22Rv1 (cell line): Measurements from ENCODE around the gene NDUFS1.
"Not testable (repeated sequence)": the region's sequence is repeated elsewhere in the genome, so short reads cannot be mapped to it uniquely, and the experiment has no call there.

ENCODE experiments used
- H3K27ac ChIP-seq: fragments of 450-650 bp; 2 replicates; pipeline ENCODE4 v1.5.1; 2017
- CTCF ChIP-seq: fragments of 450-650 bp; IDR thresholded peaks from 2 replicates; pipeline ENCODE4 v1.5.1; 2017; ENCODE audit warnings: mild to moderate bottlenecking
- ZFX ChIP-seq: fragments of 450-650 bp; IDR thresholded peaks from 2 replicates; pipeline ENCODE4 v1.6.1; 2017; ENCODE audit warnings: antibody characterized with exemption, borderline replicate concordance

Gene NDUFS1

GRCh38 chr2:206145665-206146064, 13.6 kb downstream of the NDUFS1 start:
- no peak overlapping the region for H3K27ac ChIP-seq
- TF ChIP-seq CTCF (no peak), ZFX (no peak)

DNA sequence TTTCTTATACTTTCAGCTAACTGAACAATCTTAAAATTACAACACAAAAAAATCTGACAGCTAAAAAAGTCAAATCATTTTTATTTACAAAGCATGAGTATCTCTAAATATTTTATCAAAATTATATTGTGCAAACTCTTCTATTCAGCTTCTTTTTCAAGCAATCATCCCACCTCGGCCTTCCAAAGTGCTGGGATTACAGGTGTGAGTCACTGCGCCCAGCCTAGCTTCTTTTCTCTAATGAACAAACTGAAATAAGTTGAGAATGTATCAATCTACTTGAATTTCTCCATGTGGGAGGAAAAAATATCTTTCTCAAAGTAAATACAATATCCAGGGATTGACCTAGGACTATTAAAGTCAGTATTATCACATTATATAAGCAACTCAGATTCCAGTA, 14.9 kb downstream of the NDUFS1 start:
- no peak overlapping the region for H3K27ac ChIP-seq
- TF ChIP-seq ZFX (no peak), CTCF (no peak)

- TF ChIP-seq ZFX: no peak
- H3K27ac ChIP-seq: no peak overlapping the region
Observed at GRCh38 chr2:206143451-206143850, 15.8 kb downstream of the NDUFS1 start.

- H3K27ac ChIP-seq: no peak overlapping the region
- TF ChIP-seq ZFX (no peak), CTCF (no peak)
Observed at GRCh38 chr2:206127656-206128055, 31.6 kb downstream of the NDUFS1 start.

DNA sequence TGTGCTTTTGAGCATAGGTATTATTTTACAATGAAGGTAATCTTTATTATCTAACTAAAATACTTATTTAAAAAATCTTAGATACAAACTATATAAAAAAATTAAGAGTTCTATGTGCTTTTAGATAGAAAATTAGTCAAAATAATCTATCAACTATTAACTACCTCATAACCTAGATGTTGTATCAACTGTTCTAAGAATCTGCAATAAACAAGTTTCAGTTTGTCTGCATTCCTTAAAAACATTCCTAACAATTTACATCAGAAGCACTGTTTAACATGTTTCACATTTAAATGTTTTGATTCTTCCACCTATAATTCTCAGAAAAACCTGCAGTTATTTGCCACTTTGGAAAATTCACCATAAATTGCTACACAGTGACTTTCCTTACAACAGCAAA, 33.3 kb downstream of the NDUFS1 start:
- TF ChIP-seq CTCF: no peak
- no peak for TF ChIP-seq ZFX
- no peak overlapping the region for H3K27ac ChIP-seq

DNA sequence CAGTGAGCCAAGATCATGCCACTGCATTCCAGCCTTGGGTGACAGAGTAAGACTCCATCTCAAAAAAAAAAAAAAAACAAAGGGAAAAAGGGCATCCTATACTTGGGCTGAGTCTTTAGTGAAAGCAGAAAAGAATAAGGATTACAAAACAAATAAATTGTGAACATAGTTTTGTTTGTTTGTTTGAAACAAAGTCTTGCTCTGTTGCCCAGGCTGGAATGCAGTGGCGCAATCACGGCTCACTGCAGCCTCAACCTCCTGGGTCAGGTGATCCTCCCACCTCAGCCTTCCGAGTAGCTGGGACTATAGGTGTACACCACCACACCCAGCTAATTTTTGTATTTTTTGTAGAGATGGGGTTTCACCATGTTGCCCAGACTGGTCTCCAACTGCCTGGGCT, 36.7 kb downstream of the NDUFS1 start:
- not testable (repeated sequence) for H3K27ac ChIP-seq

DNA sequence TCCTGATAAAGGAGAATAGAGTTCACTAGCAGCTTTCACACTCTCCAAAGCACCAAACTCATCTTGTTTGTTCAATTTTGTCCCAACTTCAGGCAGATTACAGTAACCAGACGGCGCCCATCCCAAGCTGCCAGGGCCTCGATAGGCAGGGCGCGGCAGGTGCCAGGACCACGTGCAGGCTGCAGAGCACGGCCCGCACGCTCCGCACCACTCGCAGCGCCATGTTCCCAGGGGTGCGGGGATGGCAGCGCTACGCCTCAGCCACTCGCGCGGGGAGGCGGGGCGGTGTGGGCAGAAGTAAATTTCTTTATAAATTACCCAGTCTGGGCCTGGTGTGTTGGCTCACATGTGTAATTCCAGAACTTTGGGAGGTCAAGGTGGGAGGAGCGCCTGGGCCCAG, 43.0 kb downstream of the NDUFS1 start:
- TF ChIP-seq ZFX (no peak), CTCF (no peak)
- no peak overlapping the region for H3K27ac ChIP-seq

DNA sequence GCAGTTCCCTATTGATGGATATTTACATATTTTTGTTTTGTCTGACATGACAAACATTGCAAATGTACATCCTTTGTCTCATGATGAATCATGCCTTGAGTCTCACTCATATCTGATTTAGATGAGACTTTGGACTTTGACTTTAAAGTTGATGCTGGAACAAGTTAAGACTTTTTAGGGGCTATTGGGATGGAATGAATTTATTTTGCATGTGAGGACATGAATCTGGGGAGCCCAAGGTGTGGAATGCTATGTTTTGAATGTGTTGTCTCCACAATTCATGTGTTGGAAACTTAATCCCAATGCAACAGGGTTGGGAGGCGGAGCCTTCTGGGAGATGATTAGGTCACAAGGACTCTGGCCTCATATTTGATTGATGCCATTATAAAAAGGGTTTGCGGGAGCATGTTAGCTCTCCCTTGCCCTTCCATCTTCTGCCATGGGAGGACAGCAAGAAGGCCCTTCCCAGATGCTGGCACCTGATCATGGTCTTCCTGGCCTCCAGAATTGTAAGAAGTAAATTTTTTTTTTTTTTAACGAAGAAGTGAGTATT, 44.1 kb downstream of the NDUFS1 start:
- H3K27ac ChIP-seq: no peak overlapping the region
- TF ChIP-seq CTCF: no peak
- TF ChIP-seq ZFX: no peak
